Activated CD4-positive, CD25-positive, alpha-beta regulatory T cell treated with anti-CD3 and anti-CD28 coated beads, Interleukin-2, amount 50 U/mL, for 72 hours (primary cell): ENCODE results near the gene CDH13.

Experiments used
- DNase-seq: peaks from one replicate; pipeline ENCODE4 v3.0.0; 2021

Gene CDH13

DNA sequence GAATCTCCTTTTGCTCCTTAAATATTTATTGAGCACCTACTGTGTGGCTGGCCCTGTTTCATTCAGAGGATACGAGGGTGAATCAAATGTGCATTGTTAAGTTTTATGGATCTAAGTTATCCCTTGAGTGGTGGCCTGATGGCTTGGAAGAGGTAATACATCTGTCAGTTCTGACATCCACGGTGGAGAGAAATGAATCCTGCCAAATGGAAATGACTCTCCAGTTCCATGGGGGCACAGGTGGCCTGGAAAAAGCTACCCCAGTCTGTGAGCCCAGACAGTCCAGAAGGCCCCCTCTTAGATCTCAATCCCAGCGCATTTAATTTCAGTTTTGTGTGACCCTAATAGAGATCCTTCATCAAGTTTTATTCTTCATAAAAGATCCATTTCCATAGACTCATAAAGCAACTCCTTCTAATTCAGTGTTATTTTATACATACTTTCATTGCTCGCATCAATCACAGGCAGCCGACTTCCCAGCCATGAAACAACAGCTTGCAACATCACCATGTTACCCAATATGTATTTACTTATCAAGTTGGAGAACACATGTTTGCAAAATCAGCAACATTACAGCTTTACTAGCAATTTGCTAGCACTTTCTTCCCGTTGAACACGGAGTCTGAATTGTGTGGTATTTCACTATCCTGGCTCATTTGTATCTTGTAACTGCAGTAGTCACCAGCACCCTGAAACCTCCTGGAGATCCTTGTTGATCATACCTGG lies 846.2 kb downstream of the CDH13 start:
- no peak for DNase-seq

DNA sequence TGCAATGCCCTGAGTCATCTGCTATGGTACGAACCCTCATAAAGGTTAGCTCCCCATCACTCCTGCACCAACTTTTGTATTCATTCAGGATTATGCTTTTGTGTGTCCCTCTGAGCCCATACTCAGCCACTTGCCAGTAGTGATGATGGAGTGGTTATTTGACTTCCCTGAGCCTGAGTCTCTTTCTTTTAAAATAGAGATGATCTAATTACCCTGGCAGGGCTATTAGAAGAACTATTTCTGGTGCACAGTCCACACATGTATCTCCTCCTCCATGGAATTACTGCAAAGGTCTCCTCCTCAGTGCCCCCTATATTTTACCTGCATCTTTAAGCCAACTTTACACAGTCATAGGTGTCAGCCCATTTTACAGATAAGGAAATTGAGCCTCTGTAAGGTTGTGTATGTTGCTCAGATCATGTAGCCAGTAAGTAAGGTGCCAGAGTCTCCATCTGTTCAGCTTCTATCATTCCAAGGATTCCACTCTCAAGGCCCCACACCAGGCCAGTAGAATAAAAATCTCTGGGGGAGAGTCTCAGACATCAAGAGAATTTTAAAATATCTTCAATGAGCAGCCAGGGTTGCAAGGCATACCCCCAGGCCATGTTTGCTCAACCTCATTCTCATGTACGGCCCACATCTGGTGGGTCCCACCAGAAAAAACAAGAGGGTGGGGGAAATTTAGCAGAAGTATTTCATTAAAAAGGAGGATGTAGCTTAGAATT lies 847.3 kb downstream of the CDH13 start:
- no peak for DNase-seq

DNA sequence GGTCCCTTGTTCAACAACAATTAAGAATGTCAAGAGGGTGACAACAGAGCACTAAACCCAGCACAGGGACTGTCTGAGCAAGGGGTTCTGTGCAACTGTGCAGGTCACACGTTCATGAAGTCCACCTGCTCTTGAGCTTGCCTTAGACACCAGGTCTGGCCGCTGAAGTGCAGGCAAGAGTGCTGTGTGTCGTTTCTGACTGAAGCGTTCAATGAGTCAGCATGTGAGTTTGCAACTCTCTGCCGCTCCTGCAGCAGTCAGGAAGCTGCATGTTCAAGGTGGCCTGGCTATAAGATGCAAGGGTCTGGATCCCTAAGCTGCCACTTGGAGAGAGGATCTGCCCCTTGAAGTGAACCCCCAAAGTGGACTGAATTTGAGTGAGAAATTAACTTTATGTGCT lies 848.3 kb downstream of the CDH13 start:
- DNase-seq = no peak

DNA sequence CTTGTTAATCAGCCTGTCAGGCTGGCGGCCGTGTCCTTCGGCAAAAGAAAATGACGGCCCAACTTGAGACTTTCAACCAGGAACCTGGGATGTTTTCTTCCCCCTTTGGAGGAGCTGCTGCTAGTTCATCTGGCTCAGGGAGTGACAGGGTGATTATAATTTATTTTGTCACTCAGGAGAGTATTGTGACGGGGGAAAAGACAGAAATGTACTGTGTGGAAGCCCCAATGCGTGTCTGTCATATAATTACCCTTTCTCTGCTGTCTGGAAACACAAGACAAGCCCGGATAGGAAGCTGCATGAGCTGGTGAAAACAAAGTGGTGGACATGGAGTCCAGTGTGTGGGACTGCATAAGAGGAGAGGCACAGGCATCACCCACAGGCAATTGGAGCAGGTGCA lies 854.8 kb downstream of the CDH13 start:
- no peak for DNase-seq

DNA sequence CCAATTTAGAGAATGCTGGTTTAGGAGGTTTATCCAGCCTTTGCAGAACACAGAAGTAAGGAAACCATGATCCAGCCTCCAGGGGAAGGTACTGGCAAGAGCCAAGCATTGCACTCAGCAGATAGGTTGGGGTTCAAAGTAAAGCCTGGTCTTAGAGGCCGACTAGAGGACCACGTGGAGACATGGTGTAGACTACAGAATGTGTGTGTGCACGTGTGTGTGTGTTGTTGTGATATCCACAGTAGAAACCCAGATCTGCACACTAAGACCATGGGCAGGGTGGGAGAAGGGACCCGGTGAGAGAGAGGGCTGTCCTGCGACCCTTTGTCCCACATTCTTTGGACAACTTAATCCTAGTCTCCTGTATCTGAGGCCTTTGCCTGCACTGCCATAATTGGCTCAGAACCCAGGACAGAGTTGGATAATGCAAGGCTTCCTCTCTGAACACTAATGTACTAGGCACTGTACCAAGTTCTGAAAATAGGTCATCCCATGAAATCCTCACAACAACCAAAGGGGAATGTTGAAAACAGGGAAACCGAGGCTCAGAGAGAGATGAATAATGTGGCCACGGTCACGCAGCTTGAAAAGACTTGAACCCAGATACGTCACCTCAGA lies 855.9 kb downstream of the CDH13 start:
- no peak for DNase-seq

DNA sequence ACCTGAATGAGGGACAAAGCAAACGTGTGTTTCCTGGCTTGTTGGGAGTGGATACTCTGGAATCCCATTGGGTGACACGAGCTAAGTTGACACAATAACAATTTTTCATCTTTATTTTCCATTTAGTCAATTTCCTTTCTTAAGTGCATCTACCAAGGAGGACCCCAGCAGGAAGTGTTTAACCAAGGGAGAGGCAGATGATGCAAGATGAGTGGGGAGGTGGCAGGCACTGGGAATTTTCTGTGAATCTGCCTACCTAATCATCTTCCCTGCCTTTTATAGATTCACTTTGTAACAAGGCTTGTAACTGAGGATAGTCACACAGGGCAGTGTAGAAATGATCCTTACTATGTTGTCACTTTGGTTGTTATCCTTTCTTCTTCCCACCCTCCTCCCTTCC lies 863.3 kb downstream of the CDH13 start:
- DNase-seq = no peak

DNA sequence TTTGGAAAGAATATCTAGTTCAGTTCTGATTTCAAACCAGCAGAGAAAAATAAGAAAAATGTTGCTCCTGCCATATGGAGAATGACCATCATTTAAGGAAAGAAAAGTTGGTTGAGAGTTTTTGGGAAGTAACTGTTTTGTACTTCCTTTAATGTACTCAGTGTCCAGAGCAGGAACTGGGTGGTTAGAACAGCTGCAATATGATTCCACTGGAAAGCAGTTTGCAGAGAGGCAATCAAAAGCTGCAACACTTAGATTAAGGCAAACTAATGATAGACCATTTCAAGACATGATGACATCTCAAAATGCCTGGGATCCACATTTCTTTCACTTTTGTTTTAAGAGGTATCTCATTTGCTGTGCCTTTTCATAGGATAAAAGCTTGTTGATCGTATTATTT lies 867.7 kb downstream of the CDH13 start:
- no peak for DNase-seq

DNA sequence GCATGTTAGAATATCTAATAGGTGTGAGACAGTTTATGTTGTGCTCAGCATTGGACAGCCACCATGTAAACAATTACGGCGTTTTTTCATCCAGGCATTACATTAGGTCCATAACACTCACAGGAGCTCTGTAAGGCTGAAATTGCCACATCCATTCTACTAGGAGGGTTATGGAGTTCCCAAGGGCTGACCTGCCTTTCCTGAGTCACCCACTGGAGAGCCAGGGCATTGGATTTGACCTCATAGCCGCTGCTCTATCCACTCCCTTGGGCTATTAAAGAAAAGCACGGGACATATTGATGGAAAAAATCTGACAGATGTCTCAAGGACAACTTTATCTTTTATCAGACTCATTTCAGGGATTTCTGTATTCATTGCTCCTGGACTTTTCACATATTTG lies 874.7 kb downstream of the CDH13 start:
- no peak for DNase-seq

DNA sequence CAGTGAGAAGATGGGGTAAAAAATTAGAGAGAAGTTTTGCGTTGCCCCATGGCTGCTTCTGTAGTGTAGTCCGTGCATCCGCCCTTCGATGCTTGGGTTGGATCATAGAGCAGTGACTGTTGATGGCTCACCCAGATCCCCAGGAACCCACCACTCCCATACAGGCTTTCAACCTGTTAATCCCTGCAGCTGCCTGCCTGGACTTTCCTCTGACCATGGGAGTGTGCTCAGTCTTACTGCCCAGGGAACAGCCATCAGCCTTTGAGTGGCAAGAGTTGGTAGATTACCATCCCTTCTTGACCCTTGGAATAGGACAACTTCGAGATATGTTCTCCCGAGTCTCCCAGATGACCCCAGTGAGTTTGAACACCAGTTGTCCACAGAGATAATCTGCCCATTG lies 881.5 kb downstream of the CDH13 start:
- DNase-seq = no peak

DNA sequence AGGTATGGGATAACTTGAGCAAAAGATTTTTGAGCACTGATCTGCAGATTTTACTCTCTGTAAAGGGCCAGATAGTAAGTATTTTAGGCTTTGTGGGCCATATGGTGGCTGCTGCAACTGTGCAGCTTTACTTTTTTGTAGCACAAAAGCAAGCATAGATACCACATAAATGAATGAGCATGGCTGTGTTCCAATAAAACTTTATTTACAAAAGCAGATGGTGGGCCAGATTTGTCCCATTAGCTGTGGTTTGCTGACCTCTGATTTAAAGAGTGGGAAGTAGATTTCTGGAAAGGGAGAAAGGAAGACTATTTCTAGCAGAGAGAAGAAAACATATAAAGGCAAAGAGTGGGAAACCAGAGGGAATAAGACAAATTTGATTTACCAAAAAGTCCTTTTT lies 882.5 kb downstream of the CDH13 start:
- no peak for DNase-seq

DNA sequence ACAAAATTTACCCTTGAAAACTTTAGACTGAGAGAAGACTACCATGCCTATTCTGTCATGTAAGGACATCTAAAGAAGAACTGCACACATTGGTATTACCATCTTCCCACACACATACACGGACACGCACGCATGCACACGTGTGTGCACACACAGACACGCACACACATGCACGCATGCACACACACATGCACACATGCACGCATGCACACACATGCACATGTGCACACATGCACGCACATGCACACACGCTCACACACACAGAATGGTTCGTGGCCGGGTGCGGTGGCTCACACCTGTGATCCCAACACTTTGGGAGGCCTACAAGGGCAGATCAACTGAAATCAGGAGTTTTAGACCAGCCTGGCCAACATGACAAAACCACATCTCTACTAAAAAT lies 884.1 kb downstream of the CDH13 start:
- no peak for DNase-seq

DNA sequence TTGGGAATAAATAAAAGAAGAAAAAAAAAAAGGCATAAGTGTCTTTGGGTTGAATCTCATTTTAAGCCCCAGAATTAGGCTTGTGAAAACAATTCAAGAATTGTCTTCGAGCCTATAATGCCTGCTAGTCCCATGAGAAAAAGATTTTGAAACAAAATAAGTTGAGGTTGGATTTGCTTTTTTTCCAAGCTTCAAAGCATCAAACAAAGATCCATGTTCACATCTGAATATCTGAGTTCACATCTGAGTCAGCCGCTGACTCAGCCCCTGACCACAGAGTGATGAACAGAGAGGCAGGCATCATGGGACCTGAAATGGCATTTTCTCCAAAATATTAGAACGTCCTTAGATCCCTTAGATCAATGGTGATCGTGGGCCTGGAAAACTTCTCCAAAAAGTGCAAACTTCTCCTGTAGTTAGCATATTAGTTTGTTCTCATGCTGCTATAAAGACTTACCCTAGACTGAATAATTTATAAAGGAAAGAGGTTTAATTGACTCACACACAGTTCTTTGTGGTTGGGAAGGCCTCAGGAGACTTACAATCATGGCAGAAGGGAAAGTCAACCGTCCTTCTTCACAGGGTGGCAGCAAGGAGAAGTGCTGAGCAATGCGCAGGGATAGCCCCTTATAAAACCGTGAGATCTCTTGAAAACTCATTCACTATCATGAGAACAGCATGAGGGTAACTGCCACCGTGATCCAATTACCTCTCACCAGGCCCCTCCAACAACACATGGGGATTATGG lies 886.4 kb downstream of the CDH13 start:
- no peak for DNase-seq

DNA sequence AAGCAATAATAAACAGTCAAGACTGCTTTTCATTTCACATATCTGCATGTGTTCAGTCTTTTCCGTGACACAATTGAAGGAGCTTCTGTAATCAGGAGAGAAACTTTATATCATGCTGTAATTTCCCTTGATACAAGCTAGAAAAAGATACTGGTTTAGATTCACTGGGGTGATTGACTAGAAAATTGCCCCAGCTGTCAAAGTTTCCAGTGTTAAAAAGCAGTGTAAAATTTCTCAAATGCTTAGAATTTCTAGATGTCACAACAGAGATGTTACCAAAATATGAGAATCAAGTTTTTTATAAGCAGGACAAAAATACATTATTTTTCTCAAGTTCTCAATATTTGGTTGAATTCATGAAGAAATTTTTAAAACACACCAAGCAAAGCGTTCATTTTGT lies 888.6 kb downstream of the CDH13 start:
- no peak for DNase-seq

DNA sequence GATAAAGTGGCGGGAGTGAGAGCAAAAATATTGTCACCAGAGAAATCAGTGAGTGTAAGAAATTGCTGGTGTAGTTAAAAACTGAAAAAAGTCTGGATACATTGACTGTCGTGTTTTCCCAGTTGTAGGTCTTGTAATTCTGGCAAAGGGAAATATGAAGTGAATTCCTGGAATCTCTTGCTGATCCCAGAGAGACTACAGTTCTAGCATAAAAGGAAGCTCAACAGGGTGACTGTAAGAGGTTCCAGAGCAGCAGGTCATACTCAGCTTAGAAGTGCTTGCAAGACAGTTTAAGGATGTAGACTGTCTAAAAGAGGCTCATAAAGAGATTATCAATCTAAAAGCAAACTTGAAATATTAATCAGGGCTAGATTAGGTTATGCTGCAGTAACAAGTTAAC lies 890.2 kb downstream of the CDH13 start:
- no peak for DNase-seq

DNA sequence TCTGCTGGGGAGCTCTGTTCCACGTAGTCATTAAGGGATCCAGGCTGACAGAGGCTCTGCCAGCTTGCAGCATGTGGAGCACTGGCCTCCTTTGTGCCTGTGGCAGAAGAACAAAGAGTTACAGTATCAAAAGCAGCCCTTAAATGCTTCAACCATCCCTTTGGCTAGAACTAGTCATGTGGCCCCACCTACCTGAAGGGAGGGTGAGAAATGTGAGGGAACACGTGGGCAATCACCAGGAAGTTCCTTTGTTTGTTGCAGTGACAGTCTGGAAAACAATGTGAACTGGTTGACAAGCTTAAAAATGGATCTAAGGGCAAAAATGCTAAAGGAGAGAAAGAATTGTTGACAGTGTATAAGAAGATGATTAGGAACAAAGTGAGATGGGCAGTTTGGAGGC lies 890.6 kb downstream of the CDH13 start:
- no peak for DNase-seq

DNA sequence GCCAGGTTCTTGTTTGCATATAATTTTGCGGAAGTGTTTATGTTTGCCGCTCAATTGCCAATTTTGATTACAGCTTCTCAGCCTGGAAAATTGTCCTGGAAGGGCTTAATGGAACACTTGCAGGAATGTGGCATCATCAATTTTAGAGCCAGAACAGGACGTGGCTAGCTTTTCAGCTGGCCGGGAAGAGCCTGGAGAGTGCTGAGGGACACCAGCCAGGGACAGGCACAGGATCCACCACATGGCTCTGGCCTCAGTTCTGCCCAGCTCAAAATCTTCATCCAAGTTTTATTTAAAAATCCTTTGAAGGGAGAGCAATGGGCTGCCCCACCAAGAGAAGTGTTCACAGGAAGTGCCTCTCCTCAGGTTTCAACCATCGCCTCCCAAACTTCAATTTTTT lies 893.8 kb downstream of the CDH13 start:
- no peak for DNase-seq

DNA sequence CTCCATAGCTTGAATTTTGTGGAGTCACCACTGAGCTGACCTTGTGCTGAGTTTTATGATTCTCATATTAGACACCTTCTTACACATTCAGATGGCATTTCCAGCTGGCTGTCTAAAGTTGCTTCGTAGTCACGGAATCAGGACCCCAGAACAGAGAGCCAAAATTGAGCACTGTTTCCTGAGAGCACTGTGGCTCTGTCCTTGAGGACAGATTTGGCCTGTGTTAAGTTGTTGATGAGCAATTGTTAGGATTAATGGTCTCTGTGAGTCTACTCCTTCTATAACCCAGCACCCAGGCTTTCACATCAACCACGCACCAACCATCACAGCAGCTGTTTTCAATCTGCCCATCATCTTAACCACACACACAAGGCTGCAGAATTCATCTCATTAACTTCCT lies 903.5 kb downstream of the CDH13 start:
- no peak for DNase-seq

DNA sequence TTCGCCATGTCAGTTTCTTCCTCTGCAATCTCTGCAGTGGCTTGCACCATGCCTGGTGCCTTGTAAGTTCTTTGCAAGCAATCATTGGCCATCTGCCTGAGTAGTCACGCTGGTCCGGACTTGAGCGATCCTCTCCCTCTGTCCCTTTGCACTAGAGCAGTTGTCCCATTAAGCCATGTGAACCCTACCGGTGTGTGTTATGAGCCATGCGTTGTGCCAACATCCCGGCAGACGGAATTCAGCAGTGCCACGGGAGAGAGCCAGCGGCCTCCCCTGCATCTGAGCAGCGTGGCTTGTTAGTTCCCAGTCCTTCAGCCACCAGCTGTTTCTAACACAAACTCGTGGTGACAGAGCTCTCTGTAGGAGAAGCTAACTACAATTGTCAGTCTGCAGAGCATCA lies 905.9 kb downstream of the CDH13 start:
- no peak for DNase-seq

DNA sequence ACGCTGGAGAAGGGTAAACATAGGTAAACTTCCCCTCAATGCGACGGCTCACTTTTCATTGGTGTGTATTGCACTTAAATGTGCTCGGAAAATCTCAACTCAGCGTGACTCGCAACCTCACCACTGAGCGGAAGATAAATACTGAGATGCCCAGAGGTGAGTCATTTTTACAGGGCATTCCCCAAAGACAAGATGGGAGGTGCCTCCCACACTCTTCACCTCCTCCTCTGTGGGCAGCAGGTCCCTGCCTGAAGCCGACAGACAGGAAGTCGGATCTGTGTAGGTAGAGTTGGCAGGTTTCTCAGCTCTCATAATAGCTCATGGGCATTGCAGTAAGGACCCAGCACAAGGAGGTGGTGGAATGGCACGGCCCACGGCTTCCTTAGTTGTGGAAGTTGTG lies 906.4 kb downstream of the CDH13 start:
- no peak for DNase-seq

DNA sequence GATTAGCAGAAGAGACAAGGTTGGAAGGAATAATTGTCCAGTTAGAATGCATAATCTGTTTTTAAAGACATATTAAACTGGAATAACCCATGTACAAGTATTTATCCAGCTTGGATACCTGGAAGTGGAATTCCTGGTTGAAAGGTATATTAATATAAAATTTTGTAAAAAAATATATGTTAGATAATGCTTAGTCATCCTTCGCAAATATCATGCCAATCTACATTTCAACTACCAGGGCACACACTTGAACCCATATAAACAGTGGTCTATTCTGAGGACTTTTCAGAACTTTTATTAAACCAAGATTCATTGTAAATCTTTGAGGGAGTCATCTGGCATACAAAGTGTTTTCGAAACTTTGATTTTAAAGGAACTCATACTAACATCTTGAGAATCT lies 911.9 kb downstream of the CDH13 start:
- no peak for DNase-seq

DNA sequence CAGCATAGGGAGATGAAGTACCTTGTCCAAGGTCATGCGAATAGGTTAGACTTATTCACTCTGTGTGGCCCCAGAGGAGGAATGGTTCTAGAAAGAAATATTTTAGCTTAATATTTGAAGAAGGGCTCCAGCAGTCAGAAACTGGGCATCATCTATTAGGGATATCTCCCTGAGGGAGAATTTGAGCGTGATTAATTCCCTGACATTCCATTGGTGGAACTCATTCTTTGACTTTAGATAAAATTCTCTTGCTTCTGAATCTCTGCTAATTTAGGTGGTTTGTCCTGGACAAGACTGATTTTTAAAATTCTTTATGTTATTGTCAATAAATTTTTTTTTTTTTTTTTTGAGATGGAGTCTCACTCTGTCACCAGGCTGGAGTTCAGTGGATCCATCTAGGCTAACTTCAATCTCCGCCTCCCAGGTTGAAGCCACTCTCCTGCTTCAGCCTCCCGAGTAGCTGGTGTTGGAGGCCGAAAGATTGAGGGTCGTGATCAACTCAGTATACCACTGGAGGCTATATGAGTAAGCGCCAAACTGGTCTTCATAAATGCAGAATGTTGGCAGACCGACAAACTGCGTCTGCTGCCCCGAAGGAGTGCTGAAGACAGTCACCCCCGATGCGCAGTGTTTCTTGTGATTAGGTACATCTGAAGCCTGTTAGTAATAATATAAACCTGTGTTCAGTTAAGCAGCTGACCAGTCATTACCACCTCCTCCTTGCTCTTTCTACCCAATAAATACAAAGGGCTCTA lies 913.1 kb downstream of the CDH13 start:
- DNase-seq = no peak

DNA sequence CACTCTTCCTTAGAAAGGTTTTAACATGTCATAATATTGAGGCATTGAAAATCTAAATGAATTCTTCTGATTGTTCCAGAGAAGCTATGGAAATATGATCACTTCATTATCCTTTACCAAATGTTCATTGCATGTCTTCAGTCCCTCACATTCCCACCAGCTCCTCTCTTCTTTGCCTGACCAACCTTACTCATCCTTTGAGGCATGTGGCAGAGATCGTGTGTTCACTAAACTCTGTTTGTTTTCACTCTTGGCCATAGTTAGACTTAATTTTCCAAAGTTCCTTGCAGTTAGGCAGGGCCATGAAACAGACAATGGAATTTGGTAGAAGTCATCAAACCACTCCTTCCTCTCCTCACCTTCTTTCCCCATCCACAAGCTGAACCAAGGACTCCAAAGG lies 914.5 kb downstream of the CDH13 start:
- DNase-seq = no peak

DNA sequence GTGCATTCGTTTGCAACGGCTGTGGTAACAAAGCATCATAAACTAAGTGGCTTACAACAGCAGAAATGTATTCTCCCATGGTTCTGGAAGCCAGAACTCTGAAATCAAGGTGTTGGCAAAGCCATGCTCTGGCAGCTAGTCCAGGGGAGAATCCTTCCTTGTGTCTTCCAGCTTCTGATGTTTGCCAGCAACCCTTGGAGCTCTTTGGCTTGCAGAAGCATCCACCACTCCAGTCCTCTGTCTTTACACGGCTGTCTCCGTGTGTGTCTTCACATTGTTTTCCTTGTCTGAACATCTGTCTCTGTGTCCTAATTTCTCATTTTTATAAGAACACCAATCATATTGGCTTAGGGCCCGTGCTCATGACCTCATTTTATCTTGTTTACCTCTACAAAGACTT lies 915.7 kb downstream of the CDH13 start:
- no peak for DNase-seq
